ENCODE data around the gene SCAND1.

The SCAND1 gene

DNA sequence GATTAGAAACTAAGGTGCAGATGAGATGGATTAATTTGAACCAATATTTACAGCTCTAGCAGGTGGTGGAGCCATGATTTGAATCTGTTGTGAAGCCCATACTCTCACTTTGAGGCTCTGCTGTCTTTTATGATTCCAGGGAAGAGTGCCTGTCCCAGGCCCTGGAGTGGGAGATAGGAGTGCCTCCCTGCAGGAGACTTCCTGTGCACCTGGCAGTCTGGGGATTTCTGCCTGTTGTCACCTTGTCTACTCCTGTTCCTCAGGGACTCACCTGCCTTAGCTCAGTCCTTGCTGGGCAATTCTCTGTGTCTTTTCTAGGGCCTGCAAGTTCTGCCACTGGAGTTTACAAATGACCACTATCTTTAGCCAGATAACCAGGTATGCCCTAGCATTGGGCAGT, 46.3 kb downstream of the SCAND1 start:
- DNase-seq (ENCODE audit: low read depth in 3 of 3, low spot score in 1 of 3): no peak

DNA sequence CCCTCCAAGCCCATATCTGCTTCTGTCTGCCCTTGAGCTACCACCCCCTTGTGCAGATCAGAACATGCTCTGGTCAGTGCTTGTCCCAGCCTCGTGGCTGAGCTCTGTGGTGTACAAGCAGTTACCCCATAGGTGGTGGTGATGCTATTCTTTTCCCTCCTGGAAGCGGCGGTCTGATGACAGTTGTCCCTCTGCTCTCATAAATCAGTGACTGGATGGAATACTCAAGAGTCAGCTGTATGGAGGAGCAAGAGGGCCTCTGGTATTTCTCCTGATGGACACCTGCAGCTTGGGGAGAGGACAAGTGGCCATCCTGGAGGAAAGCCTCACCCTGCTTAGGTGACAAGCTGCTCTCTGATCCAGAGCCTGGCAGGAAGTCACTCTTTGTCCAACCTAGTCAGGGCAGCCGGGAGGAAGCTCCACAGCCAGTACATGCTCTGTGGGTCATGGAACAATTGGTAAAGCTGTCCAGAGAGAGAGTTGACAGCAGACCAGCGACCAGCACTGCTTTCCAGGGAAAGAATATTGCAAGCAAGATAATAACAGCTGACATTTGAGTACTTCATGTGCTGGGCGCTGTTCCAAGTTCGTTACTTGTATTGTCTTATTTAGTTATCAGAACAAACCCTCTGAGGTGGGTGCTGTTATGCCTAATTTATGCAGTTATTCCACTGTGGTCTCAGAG, 47.1 kb downstream of the SCAND1 start:
- DNase-seq (ENCODE audit: low read depth in 3 of 3, low spot score in 1 of 3): no peak

DNA sequence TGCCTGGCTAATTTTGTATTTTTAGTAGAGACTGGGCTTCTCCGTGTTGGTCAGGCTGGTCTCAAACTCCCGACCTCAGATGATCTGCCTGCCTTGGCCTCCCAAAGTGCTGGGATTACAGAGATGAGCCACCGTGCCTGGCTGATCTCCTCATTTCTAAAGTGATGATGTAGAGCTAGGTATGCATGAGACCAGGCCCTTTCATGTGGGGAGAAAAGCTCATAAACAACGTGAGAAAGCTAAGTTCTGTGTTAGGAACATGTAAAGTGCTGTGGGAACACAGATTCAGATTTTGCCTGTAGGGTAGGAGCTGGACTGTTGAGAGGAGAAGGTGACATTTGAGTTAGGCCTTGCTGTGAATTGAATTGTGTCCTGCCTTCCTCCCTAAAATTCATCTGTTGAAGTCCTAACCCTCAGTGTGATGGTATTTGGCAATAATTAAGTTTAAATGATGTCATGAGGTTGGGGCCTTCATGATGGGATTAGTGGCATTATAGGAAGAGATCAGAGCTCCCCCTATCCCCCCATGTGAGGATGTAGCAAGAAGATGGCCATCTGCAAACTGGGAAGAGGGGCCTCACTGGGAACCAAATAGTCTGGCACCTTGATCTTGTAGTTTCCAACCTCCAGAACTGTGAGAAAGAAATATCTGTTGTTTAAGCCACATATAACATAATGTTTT, 49.2 kb downstream of the SCAND1 start:
- no peak for DNase-seq (ENCODE audit: low read depth in 3 of 3, low spot score in 1 of 3)

- no peak for DNase-seq (ENCODE audit: low read depth in 3 of 3, low spot score in 1 of 3)
These were observed 50.5 kb downstream of the SCAND1 start for GRCh38 chr20:35903843-35904242.

Data from stimulated activated CD4-positive, alpha-beta T cell treated with anti-CD3 and anti-CD28 coated beads, TNF-alpha, amount 100 ng/mL, for 1 hour (primary cell).